HG02571 (cell line): ENCODE measurements around the gene PRPF40B.

Source experiments
- ATAC-seq: cut with Tn5 transposase; IDR thresholded peaks from one replicate; pipeline ENCODE4 v1.9.1; 2021; ENCODE audit warnings: mild to moderate bottlenecking, moderate library complexity; ENCODE audit not compliant: unreplicated experiment

PRPF40B gene

DNA sequence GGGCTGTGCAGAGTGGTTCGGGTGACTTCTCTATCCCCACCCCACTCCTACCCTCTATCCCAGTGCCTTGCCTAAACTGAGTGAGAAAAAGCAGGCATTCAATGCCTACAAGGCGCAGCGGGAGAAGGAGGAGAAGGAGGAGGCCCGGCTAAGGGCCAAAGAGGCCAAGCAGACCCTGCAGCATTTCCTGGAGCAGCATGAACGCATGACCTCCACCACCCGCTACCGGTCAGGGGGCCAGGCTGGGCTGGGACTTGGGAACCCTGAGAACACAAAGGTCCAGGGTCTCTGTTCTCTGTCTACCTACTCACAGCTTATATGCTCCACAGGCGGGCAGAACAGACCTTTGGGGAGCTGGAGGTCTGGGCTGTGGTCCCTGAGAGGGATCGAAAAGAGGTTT lies 11.7 kb downstream of the PRPF40B start:
- no peak for ATAC-seq

DNA sequence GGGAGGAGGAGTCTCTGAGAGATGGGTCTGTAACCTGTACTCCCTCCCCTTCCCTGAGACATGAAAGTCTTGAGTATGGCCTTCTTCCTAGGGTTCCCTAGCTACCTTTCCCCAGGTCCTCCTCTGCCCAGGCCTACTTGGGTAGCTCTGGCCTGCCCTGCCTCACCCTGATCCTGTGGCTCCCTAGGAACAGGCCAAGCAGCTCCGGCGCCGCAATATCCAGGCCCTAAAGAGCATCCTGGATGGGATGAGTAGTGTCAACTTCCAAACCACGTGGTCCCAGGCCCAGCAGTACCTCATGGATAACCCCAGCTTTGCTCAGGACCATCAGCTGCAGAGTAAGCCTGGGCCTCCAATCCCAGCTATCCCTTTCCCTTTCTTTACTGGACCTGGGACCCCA lies 12.3 kb downstream of the PRPF40B start:
- no peak for ATAC-seq

DNA sequence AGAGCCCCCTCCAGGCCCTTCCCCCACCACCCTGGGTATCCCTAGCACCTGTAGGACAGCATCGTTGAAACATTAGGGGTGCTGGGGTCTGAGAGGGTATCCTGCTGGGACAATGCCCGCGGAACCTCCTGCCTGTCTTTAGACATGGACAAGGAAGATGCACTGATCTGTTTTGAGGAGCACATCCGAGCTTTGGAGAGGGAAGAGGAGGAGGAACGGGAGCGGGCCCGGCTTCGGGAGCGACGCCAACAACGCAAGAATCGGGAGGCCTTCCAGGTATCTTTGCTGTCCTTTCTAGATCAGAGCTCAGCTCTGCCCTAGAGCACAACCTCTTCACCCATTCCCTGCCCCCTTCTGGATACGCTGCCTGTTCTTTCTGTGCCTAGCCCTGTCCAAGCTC lies 13.2 kb downstream of the PRPF40B start:
- ATAC-seq = no peak

DNA sequence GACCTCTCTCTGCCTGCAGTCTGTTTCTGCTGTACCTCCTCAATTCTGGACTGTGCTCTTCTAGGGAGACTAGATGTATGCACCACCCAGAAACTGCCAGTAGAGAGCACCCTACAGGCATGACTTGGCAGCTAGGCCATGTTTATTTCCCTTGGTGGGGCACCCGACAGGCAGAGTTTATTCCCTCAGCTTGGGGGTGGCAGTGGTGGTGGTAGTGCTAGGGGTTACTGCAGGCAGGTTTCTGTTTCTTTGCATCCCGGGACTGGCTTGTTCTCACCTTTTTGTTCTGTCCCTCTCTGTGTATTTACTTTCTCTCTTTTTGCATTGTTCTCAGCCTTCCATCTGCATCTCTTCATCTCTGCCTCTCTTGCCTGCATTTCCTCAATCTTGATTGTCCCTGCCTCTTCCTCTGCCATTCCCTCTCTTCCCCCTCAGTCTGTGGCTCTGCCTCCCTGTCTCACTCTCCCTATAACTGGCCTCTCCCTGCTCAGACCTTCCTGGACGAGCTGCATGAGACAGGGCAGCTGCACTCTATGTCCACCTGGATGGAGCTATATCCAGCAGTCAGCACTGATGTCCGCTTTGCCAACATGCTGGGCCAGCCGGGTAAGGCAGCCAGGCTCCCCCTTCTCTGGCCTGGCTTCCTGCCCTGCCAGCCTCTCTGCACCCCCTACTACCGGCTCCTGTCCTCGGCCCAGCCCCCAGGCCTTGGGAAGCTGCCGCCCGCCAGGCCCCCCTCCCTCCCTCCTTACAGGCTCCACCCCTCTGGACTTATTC lies 13.8 kb downstream of the PRPF40B start:
- ATAC-seq = no peak

DNA sequence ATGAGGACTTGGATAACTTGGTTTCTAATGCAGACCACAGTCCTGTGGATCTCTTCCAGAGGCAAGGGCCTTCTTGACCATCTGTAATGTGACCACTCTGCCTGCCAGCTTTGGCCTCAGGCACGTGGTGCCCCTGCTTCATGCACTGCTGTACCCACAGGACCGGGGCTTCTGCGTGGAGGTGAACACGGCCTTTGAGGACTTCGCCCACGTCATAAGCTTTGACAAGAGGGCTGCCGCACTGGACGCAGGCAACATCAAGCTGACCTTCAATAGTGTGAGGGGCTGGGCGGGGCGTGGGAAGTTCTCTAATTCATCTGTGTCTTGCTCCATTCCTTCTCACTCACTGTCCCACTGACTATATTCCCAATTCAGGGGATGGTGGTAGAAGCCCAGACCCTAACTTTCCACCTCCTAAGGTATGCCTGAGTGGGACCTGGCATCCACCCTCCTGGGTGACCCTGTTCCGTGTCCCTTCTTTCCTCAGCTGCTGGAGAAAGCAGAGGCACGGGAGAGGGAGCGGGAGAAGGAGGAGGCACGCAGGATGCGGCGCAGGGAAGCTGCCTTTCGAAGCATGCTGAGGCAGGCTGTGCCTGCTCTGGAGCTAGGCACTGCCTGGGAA lies 18.5 kb downstream of the PRPF40B start:
- no peak for ATAC-seq

DNA sequence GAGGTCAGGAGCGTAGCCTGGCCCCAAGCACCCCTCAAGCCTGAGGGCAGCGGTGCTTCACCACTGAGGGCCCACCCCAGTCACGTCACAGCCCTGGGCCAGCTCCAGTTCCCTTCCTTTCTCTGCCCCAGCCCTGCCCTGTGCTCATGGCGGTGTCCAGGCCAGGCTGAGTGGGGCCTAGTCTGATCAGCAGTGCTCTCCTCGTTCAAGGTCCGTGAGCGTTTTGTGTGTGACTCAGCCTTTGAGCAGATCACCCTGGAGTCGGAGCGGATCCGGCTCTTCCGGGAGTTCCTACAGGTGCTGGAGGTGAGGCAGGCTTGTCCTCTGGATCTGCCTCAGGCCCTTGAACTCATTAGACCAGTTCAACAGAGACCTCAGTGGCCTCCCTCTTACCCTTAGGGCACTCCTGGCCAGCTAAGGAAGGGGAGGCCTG lies 19.0 kb downstream of the PRPF40B start:
- ATAC-seq = no peak

DNA sequence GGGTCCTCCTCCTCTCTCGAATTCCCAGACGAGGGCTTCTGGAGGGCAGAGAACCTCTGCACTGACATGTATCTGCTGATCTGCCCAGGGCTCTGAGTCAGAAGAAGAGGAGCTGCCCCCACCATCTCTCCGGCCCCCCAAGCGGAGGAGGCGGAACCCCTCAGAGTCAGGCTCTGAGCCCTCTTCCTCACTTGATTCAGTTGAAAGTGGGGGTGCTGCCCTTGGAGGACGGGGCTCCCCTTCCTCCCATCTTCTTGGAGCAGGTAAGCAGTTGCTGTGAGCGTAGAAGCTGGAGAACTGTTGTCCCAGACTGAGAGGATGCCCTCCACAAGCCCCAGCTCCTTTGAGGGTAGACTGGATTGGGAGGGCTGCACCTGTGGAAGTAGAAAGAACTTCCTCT lies 19.8 kb downstream of the PRPF40B start:
- ATAC-seq = no peak

DNA sequence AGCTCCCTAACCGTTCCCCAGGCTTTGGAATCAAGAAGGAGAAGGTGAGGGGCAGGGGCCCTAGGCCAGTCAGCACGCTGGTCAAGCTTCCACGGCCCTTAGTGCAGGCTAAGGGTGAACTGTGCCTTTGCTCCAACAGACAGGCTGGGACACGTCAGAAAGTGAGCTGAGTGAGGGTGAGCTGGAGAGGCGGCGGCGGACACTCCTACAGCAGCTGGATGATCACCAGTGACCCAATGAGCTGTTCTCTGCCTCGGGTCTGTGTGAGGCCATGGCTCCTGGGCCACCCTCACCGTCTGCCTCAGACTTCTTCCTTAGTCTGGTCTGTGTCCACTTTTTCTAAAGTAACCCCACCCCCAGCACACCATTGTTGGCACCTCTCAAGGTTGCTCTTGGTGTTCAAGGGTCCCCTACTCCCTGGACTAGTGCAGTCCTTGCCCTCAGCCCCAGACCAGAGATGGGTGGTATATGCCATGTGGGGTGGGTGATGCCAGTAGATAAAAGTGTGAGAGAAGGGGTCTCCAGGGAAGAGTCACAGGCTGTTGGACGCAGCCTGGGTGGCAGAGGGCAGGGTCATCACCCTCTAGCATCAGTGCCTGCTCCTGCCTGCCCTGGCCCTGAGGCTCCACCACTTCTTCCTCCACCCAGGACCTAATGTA lies 20.7 kb downstream of the PRPF40B start:
- ATAC-seq = no peak

DNA sequence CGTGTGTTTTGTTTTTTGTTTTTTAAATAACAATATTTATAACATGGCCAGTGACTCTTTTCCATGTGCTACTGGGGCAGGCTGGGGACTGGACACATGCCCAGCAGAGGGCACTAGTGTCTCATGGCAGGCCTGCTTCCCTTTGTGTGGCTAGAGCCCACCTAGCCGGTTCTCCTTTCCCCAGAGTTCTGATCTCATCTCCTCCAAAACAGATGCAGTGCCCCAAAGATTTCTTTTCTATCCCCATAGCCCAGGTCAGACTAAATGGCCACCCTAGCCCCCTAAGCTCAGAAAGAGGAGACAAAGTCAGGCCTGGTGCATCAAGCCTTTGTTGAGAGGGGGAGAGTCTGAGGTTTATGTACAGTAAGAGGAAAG lies 21.2 kb downstream of the PRPF40B start:
- no peak for ATAC-seq

DNA sequence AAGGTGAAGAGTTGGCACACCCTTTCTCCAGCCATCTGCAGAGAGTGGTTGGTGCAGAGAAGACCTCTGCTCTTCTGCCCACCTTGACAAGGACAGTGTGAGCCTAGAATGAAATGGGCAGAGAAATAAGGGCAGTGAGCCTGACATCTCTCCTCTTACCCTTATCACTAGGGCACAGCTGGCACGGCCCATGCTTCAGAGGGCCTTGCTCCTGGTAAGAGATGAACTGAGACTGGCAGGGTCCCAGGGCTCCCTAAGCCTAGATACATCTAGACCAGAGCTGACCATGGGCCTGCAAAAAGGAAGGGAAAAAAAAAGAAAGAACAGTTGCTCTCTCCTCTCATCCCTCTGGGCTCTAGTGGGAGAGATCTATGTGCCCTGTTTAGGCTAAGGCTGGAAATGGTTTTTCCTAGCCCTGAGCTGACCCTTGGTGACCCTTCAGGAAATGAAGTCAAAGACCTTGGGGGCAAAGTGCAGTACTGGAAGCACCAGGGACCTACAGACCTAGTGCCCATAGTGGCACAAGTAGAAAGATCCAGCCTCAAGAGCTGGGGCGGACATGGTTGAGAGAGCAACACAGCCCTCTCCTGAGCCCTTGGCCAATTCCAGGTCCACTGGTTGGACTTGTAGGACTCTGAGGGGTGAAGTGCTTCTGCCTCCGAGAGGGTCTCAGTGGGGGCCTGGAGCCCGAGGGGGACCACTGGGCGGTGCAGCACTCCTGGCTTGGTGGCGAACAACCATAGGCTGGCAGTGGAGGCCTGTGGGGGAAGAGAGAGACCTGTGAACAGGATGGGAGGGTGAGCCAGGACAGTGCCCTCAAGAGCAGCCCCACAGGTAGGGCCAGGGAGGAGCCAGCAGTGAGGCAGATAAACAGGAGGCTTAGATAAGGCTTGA lies 22.0 kb downstream of the PRPF40B start:
- ATAC-seq = no peak

DNA sequence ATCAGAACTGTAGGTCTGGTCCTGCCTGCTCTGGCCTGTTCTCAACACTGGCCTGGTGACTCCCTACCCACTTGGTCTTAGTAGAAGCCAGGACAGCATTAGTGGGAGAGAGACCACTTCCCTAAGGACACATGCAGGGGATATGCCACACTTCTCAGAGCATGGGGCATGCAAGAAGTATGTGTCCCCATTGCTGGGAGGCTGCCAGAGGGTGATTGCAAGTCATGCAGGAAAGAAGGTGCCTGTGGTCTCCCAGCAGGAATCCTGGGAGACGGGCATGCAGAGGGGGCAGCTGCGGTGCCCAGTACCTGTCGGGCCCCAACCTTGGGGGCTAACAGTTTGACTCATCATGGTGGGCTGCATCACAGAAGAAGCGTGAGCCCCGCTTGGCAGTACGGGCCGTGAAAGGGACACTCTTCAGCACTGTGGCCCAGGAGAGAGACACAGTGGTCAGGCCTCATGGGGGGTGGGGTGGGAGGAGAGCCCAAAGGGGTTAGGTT lies 23.0 kb downstream of the PRPF40B start:
- no peak for ATAC-seq

DNA sequence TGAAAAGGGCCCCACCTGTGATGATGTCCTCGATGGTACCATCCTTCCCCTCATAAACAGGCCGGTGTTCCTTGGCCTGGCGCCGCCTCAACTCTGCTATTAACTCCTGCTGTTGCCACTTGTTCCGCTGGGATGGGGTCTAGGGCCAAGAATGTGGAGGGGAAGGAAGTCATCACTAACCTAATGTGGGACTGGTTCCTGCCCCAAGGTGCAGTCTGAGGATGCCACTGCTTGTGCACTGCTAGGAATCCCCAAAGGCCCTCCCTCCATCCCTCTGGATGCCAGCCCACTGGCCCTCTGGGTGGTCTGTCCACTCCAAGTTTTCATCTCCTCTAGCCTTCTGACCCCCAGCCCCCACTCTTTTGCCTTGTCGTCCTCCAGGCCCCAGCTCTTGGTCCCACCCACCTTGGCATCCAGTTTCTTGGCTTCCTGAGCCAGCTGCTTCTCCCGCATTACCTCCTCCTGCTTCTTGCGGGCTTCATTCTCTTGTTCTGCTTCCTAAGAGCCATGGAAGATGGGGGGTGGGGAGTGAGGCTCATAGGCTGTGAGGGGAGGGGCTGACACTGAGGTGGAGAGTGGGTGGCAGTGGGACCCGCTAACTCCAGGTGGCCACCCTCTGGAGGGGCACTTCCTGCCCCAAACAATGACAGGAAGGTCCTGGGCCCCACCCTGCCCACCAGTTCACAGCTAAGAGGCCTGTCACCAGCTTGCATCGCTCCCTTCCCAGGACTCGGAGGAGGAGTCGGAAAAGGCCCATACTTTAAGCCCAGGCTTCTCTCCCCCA lies 23.7 kb downstream of the PRPF40B start:
- ATAC-seq = no peak

DNA sequence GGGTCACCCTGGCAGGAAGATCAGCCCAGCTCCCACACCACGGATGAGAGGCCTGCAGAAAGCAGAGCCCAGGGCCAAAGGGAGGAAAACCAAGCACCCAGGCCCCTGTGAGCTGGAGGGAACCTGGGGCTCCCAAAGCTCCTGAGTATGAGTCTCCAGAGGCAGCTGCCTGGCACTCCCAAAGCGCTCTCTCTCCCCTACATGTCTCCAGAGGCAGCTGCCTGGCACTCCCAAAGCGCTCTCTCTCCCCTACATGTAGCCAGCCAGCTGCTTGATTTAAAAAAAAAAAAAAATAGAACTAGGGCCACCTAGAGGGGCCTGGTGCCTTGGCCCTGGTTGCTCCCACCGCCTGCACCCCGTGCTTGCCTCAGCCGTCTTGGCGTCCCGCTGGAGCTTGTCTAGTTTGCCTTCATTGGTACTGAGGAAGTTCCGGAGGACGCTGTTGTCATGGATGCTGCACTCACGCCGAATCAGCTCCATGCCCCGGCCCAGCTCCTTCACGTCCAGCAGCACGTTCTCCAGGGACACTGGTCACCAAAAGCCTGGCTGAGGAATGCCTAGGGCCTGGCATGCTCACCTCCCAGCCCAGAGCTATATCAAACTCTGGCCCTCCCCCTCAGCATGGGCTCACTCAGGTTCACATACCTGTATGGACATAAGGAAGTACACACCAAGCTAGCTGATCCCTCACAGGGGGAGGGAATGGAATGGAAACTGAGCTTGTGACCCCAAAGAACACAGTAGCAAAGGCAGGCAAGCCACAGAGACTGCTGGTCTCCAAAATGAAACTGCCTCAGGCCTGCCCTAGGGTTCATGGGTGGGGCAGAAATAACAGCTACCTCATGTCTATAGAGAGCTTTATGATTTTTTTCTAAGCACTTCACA lies 24.7 kb downstream of the PRPF40B start:
- no peak for ATAC-seq

DNA sequence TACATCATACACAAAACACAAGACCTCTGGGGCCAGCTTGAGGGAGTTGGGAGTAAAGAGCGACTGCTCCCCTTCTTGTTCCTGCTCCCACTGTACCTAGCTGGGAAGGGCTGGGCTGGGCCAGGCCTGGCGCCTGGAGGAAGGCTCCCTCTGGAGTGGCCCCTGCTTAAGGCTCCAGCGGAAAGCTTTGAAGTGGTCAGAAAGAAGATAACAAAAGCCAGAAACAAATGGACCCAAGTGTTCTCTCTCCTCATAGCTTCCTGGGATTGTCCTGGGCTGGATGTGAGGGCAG lies 25.3 kb downstream of the PRPF40B start:
- ATAC-seq = no peak

DNA sequence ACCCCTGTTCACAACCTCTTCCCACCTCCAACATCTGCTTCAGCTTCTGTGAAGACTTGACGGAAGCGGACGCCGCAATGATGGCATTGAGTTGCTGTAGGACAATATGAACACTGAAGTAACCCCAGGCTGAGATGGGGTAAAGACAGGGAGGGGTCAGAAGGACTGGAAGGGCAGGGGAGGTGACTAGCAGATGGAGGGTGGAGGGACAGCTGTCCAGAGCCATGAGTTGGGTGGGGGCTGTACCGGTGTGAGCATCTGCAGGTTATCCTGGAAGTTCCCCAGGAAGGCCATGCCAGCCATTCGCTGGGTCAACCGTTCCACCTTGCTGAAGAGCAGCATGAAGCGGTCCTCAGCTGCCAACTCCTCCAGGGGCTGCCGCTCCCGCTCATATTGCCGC lies 26.1 kb downstream of the PRPF40B start:
- ATAC-seq = no peak

DNA sequence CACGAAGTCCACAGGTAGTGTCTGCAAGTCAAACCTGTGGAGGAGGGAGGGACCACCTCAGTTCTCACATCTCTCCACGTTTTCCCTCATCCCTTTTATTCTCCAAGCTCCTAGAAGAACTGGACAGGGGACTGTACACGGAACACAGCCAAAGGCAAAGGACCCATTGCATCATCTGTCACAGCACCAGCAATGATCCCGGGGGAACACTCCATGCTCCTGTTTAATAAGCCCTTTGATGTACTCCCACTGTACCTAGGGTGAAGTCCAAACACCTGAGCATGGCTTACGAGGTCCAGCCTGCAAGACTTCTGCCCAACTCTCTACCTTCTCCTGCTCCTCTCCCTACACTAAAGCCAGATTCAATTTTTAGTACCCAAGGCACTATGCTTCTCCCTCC lies 26.5 kb downstream of the PRPF40B start:
- ATAC-seq = no peak

DNA sequence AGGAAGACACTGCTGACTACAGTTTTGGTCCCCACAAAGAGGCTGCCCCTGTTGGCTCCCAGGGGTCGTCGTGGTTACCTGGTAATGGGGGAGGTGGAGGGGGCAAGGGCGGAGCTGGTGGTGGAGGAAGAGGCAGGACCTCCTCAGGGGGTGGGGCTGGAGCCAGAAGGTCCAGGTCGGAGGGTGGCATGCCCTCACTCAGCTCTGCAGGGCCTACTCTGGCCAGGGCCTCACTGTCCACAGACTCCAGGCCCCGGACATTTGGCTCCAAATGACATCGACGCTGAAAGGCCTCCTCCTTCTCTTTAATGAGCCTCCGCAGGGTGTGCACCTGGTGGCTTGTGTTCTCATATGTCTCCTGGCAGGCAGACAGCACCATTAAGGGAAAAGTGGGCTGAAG lies 28.5 kb downstream of the PRPF40B start:
- ATAC-seq = no peak

DNA sequence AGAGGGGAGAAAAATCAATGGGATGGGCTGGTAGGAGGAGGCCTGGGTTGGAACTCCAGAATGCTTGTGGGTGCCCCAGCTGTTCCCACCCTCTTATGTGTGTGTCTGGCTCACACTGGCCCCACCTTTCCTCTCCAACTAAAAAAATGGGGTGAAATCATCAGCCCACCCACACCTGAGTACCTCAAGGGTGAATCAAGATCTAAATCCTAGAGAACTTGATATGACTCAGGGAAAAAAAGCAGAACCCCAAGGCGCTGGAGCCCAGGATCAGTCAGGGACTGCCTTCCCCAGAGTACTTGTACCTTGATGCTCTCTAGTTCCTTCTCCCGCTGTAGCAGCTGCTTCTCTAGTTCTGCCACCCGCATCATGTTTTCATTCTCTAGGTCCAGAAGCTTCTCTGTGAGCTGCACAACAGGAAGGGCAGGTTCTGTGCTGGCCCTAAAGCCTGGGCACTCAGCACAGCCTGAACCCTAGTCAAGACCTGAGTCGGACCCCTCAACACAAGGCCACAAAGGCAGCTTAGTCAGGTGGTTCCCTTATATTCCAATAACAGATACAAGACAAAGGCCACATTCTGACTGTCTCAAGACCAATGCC lies 29.7 kb downstream of the PRPF40B start:
- no peak for ATAC-seq

DNA sequence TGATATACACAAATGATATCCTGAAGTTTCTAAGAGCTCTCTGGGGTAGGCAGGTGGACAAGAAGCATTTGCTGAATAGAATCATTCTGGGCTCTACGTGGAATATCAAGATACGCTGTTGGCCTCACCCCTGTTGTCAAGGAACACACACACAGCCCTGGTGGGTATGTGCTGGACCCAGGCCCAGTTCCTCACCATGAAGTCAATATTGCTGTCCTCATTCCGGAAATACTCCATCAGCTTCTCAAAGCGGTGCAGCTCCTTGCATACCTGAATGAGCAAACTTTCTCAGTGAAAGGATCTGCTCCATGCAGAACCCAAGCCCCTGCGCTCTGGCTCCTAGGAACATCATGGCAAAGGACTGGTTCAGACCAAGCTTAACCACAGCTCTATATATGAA lies 31.4 kb downstream of the PRPF40B start:
- ATAC-seq = no peak
